Uterus (tissue), 4 donors: ENCODE data around the gene BTG3. TPM values are rescaled to one million over a fixed set of nuclear protein-coding genes. Genes with fewer than 3 reads are reported as not detected.

Experiments
- DNase-seq, 2 donors: peaks; one replicate each; pipeline ENCODE4 v3.0.0-alpha.2; 2019 to 2020
- H3K27ac ChIP-seq, 2 donors: fragments of 200-600 bp; sonication (generic); 1 replicate in 1 of 2; 2 replicates in 1 of 2; pipeline ENCODE4 v1.5.1; 2016 to 2018
- H3K27me3 ChIP-seq, 2 donors: fragments of 200-600 bp; sonication (generic); one replicate each; pipeline ENCODE4 v1.5.1; 2018 to 2019; ENCODE audit warnings: control low read depth in 1 of 2
- H3K36me3 ChIP-seq, 2 donors: fragments of 200-600 bp; sonication (generic); one replicate each; pipeline ENCODE4 v1.5.1; 2019; ENCODE audit warnings: control low read depth in 1 of 2
- H3K4me1 ChIP-seq, 2 donors: fragments of 200-600 bp; sonication (generic); one replicate each; pipeline ENCODE4 v1.5.1; 2018 to 2019; ENCODE audit warnings: control low read depth in 1 of 2
- H3K4me3 ChIP-seq, 2 donors: fragments of 200-600 bp; sonication (generic); 1 replicate in 1 of 2; 2 replicates in 1 of 2; pipeline ENCODE4 v1.5.1; 2018 to 2019; ENCODE audit warnings: mild to moderate bottlenecking in 1 of 2
- H3K9me3 ChIP-seq, 2 donors: fragments of 200-600 bp; sonication (generic); one replicate each; pipeline ENCODE4 v1.5.1; 2019; ENCODE audit warnings: control low read depth in 1 of 2
- POLR2A ChIP-seq, 2 donors: fragments of 450-650 bp; IDR thresholded peaks; one replicate each; pipeline ENCODE4 v1.6.1; 2016; ENCODE audit warnings: antibody characterized with exemption in 2 of 2, mild to moderate bottlenecking in 1 of 2, moderate library complexity in 1 of 2
- intact Hi-C: fragments of 100-400 bp; cut with DNase I; formaldehyde crosslinking; loops from one replicate; pipeline ENCODE4 v1.15.1; 2023; ENCODE audit warnings: low total_unique reads
- total RNA-seq, 4 donors: library from RNA; depleted of rRNA in 3 of 4; stranded (reverse); fragments of >200 nt in 3 of 4; gene quantifications; one replicate each; pipeline versions ENCODE4 v1.1.0 to v1.2.4, GENCODE V29; 2014 to 2023
- TF ChIP-seq, protein P1 (sequence below), 4 experiments: fragments of 200-600 bp in 2 of 4; fragments of 450-650 bp in 2 of 4; sonication (generic) in 2 of 4; IDR thresholded peaks; one replicate each; pipeline ENCODE4 v1.5.1; 2016 to 2019; ENCODE audit warnings: antibody characterized with exemption in 4 of 4, mild to moderate bottlenecking in 2 of 4, moderate library complexity in 1 of 4
- donor health status: DM: yes; HTN: yes; CAD: no.

The BTG3 gene
- total RNA-seq, 4 donors from 2014 or later = 32.8 to 160 (median 74.8) TPM

GRCh38 chr21:17575076-17575475, 37.6 kb downstream of the BTG3 start:
- H3K4me1 ChIP-seq = no peaks in the 10 kb centered on the region
- TF ChIP-seq, protein P1, sequence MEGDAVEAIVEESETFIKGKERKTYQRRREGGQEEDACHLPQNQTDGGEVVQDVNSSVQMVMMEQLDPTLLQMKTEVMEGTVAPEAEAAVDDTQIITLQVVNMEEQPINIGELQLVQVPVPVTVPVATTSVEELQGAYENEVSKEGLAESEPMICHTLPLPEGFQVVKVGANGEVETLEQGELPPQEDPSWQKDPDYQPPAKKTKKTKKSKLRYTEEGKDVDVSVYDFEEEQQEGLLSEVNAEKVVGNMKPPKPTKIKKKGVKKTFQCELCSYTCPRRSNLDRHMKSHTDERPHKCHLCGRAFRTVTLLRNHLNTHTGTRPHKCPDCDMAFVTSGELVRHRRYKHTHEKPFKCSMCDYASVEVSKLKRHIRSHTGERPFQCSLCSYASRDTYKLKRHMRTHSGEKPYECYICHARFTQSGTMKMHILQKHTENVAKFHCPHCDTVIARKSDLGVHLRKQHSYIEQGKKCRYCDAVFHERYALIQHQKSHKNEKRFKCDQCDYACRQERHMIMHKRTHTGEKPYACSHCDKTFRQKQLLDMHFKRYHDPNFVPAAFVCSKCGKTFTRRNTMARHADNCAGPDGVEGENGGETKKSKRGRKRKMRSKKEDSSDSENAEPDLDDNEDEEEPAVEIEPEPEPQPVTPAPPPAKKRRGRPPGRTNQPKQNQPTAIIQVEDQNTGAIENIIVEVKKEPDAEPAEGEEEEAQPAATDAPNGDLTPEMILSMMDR (IDR thresholded peaks at IDR 0.05) = no peak
- no peak for TF ChIP-seq POLR2A (IDR thresholded peaks at IDR 0.05)
- no peak for DNase-seq
- no peak overlapping the region for H3K27ac ChIP-seq
- intact Hi-C loops = no loop called here
- H3K27me3 ChIP-seq = no peaks in the 10 kb centered on the region
- H3K9me3 ChIP-seq = no peaks in the 10 kb centered on the region
- H3K36me3 ChIP-seq = no peaks in the 10 kb centered on the region
- H3K4me3 ChIP-seq = no peak overlapping the region

- TF ChIP-seq, protein P1 (IDR thresholded peaks at IDR 0.05) = no peak
- TF ChIP-seq POLR2A (IDR thresholded peaks at IDR 0.05) = no peak
- no peaks in the 10 kb centered on the region for H3K4me1 ChIP-seq
- DNase-seq = no peak
- H3K36me3 ChIP-seq = no peaks in the 10 kb centered on the region
- no peaks in the 10 kb centered on the region for H3K9me3 ChIP-seq
- intact Hi-C loops = no loop called here
- H3K27me3 ChIP-seq = no peaks in the 10 kb centered on the region
- H3K27ac ChIP-seq = no peak overlapping the region
- no peak overlapping the region for H3K4me3 ChIP-seq
Observed at GRCh38 chr21:17572431-17572830, 40.3 kb downstream of the BTG3 start.

- no peak overlapping the region for H3K4me3 ChIP-seq
- H3K4me1 ChIP-seq = no peaks in the 10 kb centered on the region
- intact Hi-C loops = no loop called here
- no peak for DNase-seq
- H3K27me3 ChIP-seq = no peaks in the 10 kb centered on the region
- no peaks in the 10 kb centered on the region for H3K36me3 ChIP-seq
- H3K9me3 ChIP-seq = no peaks in the 10 kb centered on the region
- TF ChIP-seq, protein P1 (IDR thresholded peaks at IDR 0.05) = no peak
- no peak for TF ChIP-seq POLR2A (IDR thresholded peaks at IDR 0.05)
- H3K27ac ChIP-seq = no peak overlapping the region
Observed at GRCh38 chr21:17570786-17571185, 41.9 kb downstream of the BTG3 start.

DNA sequence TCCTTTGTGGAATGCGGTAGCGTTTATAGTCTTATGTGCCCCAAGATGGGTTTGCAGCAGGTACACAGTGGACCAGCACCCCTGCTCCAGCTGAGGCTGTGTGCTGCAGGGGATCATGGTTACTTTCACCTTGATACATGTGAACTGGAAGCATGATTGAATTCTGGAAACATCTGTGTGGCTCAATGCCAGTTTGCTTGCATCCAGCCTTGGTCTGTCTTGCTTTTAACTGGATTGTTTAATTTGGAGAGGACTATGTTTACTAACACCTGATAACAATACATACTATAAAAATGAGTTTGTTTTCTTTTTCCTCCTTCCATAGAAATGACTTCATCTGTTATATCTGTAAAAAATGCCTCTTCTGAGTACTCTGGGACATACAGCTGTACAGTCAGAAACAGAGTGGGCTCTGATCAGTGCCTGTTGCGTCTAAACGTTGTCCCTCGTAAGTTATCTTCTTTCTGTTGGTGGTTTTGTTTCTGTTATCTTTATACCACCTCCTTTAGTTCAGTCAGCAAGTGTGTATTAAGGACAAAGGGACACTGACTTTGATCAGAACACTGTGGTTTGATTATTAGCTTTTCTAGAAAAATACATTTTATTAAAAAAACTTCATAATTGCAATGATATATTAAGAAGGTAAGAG, 52.2 kb downstream of the BTG3 start:
- H3K4me1 ChIP-seq = no peaks in the 10 kb centered on the region
- intact Hi-C loops = no loop called here
- H3K9me3 ChIP-seq = no peaks in the 10 kb centered on the region
- no peak for DNase-seq
- no peaks in the 10 kb centered on the region for H3K27me3 ChIP-seq
- H3K4me3 ChIP-seq = no peak overlapping the region
- TF ChIP-seq, protein P1 (IDR thresholded peaks at IDR 0.05) = no peak
- no peak for TF ChIP-seq POLR2A (IDR thresholded peaks at IDR 0.05)
- no peaks in the 10 kb centered on the region for H3K36me3 ChIP-seq
- H3K27ac ChIP-seq = no peak overlapping the region

GRCh38 chr21:17554679-17555465, 57.8 kb downstream of the BTG3 start:
- DNase-seq = no peak
- no peaks in the 10 kb centered on the region for H3K27me3 ChIP-seq
- no peaks in the 10 kb centered on the region for H3K36me3 ChIP-seq
- no peak overlapping the region for H3K27ac ChIP-seq
- H3K4me3 ChIP-seq = no peak overlapping the region
- intact Hi-C loops = no loop called here
- no peaks in the 10 kb centered on the region for H3K9me3 ChIP-seq
- TF ChIP-seq, protein P1 (IDR thresholded peaks at IDR 0.05) = peak in 2 of 4 experiments; percentile 7 to 14
- no peak for TF ChIP-seq POLR2A (IDR thresholded peaks at IDR 0.05)
- H3K4me1 ChIP-seq = peaks cover 0 to 4% of the 10 kb centered on the region in 2 donors
